GM12892 (cell line): ENCODE results near the gene UBN1.
A peak's percentile ranks its signal among the peaks of the same experiment; 100 is the strongest.

ENCODE experiments used
- DNase-seq: peaks from one replicate; pipeline ENCODE4 v3.0.0; 2011; ENCODE audit not compliant: insufficient read length
- FAIRE-seq: peaks from 2 replicates; lab custom pipeline; 2011; peaks lifted over from hg19 to GRCh38; lab: Jason Lieb, UNC
- POLR2A ChIP-seq: IDR thresholded peaks from 2 replicates; pipeline ENCODE4 v1.6.1; 2011; ENCODE audit warnings: low read depth, low read length, control low read depth
- POLR2AphosphoS5 ChIP-seq: IDR thresholded peaks from 2 replicates; pipeline ENCODE4 v1.6.1; 2011; ENCODE audit warnings: low read depth, low read length, control low read depth
- TAF1 ChIP-seq: IDR thresholded peaks from 2 replicates; pipeline ENCODE4 v1.6.1; 2011; ENCODE audit warnings: low read depth, mild to moderate bottlenecking, control low read depth, low read length, borderline replicate concordance

The UBN1 gene

GRCh38 chr16:4847774-4848587, 700 bp downstream of the UBN1 start:
- peak; percentile 84 for FAIRE-seq
- TF ChIP-seq POLR2AphosphoS5: no peak
- TF ChIP-seq POLR2A: no peak
- no peak for TF ChIP-seq TAF1
- peak; percentile 35 for DNase-seq

GRCh38 chr16:4850211-4850610, 2.9 kb downstream of the UBN1 start:
- FAIRE-seq (no peak), DNase-seq (no peak)
- TF ChIP-seq POLR2A (no peak), TAF1 (no peak), POLR2AphosphoS5 (no peak)

- DNase-seq (no peak), FAIRE-seq (no peak)
- TF ChIP-seq POLR2A: no peak
- TF ChIP-seq TAF1: no peak
- TF ChIP-seq POLR2AphosphoS5: no peak
Observed at GRCh38 chr16:4852221-4852872, 5.1 kb downstream of the UBN1 start.

GRCh38 chr16:4855371-4855770, 8.1 kb downstream of the UBN1 start:
- no peak for FAIRE-seq
- TF ChIP-seq TAF1 (no peak), POLR2AphosphoS5 (no peak), POLR2A (no peak)

GRCh38 chr16:4855804-4856203, 8.5 kb downstream of the UBN1 start:
- DNase-seq (no peak), FAIRE-seq (no peak)
- TF ChIP-seq POLR2AphosphoS5 (no peak), POLR2A (no peak), TAF1 (no peak)

More at GRCh38 chr16:4855371-4855770, 8.1 kb downstream of the UBN1 start:
- no peak for DNase-seq

GRCh38 chr16:4859190-4859899, 12.1 kb downstream of the UBN1 start:
- TF ChIP-seq POLR2AphosphoS5: no peak
- no peak for TF ChIP-seq POLR2A
- TF ChIP-seq TAF1: no peak
- no peak for FAIRE-seq
- no peak for DNase-seq

- TF ChIP-seq TAF1 (no peak), POLR2AphosphoS5 (no peak), POLR2A (no peak)
- FAIRE-seq (no peak), DNase-seq (no peak)
Observed at GRCh38 chr16:4859900-4860255, 12.6 kb downstream of the UBN1 start.

GRCh38 chr16:4860727-4861342, 13.6 kb downstream of the UBN1 start:
- DNase-seq (no peak), FAIRE-seq (no peak)
- no peak for TF ChIP-seq POLR2A
- no peak for TF ChIP-seq POLR2AphosphoS5
- no peak for TF ChIP-seq TAF1

- DNase-seq: no peak
- no peak for FAIRE-seq
- no peak for TF ChIP-seq POLR2AphosphoS5
- TF ChIP-seq POLR2A: no peak
- TF ChIP-seq TAF1: no peak
Observed at GRCh38 chr16:4862639-4863038, 15.4 kb downstream of the UBN1 start.

GRCh38 chr16:4864728-4865127, 17.4 kb downstream of the UBN1 start:
- no peak for TF ChIP-seq POLR2AphosphoS5
- no peak for TF ChIP-seq POLR2A
- TF ChIP-seq TAF1: no peak
- no peak for FAIRE-seq
- no peak for DNase-seq
